GM19467 (cell line): ENCODE results near the gene SP7.
"Not testable (repeated sequence)": the region's sequence is repeated elsewhere in the genome, so short reads cannot be mapped to it uniquely, and the experiment has no call there.

Experiments
- ATAC-seq: cut with Tn5 transposase; IDR thresholded peaks from one replicate; pipeline ENCODE4 v1.9.1; 2021; ENCODE audit warnings: mild to moderate bottlenecking, moderate library complexity; ENCODE audit not compliant: unreplicated experiment

Gene SP7

GRCh38 chr12:53347905-53348304, 11.8 kb upstream of the SP7 start:
- no peak for ATAC-seq

DNA sequence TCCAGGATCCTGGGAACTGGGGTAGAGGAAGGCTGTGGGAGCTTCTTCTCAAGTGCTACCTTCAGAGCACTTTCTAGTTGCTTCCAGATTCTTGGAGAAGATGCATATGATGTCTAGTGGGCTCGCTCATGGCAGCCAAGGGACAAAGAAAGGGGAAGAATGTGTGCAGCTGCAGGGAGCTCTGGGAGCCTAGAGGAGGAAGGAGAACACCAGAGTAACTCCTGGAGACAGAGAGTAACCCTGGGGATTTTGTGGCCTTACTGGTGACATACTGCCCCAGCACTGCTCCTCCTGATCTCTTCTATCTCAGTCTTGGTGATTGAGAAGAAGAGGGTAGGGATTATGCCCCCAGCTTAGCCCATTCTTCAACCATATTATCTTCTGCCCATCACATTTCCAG, 10.3 kb upstream of the SP7 start:
- ATAC-seq = no peak

DNA sequence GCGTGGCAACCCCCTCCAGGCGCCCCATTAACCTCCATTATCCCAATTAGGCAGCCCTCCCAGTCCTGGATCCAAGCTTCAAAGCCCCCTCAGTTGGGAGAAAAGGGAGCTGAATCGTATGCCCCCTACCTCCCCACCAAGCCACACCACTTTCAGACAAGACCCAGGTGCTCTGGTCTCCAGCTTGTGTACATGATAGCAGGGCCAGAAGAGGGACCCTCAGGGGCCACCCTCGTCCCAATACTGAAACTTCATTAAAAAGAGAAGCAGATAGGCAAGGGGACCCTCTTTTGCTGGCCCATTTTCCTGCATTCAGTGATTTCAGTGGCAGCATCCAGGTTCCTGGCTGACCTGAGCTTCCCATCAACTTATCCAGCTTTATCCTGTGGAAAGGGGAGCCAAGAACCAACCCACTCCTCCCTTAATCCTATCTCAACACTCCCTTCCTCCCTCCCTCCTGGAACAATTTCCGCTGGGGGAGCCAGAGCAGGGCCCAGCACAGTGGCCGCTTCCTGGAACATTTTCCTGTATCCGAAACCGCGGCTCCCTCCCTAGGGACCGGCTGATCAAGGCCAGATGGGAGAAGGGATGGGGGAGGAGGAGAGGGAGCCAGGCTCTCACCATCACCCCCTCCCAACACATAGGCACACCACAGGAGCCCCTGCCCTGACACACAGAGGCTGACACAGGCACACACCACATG, 9.5 kb upstream of the SP7 start:
- ATAC-seq = no peak

DNA sequence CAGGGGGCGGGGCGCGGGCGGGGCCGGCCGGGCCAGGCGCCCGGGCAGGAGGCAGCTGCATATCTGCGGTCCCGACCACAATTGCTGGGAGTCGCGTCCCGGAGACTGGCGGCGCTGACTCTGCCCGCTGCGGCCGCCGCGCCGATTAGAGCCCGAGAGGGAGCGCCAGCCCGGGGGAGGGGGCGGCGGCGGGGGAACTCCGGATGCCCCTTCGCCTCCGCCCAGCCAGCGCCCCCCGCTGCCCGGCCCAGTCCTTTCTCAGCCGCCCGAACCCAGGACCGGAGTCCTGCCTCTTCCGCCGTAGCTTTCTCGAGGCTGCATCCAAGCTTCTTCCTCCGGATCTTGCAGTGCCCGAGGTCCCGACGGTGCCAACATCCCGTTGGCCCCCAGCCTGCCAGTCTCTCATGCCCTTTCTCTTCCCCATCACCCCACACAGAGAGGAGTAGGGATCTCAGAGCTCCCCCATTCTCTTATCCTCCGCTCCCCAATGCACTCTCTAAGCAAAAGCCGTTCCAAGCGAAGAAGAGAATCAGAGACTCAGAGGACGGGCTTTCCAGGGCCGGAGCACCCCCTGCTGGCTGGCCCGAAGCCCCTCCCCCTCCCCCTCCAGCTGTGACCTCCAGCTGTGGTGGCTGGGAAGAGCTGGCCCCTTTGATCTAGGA, 8.8 kb upstream of the SP7 start:
- ATAC-seq = no peak

GRCh38 chr12:53344487-53344823, 8.3 kb upstream of the SP7 start:
- ATAC-seq = no peak

DNA sequence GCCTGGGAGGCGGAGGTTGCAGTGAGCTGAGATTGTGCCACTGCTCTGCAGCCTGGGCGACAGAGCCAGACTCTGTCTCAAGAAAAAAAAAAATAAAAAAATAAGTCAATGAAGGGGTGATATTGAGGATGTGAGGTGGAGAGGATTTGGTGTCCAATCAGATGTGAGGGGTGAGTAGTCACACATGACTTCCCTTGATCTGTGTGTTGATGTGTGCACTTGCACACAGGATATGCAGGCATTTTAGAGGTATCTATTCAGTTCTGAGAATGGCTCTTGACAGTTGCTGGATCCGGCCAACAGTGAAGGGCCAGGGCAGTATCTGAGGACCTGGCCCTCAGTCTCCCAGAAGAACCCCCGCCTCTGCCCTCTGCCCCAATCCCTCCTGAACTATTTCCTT, 7.8 kb upstream of the SP7 start:
- ATAC-seq = no peak

- no peak for ATAC-seq
These were observed 7.3 kb upstream of the SP7 start for GRCh38 chr12:53343449-53343848.

GRCh38 chr12:53340398-53340797, 4.2 kb upstream of the SP7 start:
- ATAC-seq = no peak

DNA sequence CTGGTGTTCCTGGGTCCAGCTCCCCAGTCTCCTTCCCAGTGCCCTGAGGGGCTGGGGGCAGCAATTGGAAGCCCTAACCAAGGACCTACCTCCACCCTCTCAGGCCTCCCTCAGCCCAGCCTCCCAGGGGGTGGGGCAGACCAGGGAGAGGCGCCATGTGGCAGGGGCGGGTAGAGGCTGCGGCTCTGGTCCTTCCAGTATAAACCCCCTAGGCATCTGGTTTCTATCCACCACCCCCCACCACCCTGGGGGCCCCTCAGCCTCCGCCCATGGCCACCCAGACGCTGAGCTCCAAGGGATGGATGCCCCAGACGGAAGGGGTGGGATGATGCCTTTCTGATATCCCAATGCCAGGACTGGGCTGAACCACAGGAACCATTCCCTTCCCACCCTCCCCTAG, 2.8 kb upstream of the SP7 start:
- no peak for ATAC-seq

DNA sequence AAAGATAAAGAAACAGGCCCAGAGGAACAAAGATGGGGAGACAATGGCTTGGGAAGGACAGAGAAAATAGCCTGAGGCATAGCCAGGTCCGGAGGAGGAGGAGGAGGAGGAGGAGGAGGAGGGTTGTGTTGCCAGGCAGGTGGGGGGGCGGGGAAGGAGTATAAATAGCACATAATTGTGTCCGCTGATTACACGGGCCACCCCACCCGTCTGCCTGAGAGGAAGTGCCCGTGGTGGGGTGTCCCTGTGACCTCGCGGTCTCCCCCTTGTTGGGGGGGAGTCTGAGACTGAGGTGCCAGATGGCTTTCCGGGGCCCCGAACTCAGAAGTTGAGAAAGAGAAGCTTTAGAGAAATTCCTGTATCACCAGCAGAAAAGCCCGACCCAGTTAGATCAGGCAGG, 1.9 kb upstream of the SP7 start:
- no peak for ATAC-seq

DNA sequence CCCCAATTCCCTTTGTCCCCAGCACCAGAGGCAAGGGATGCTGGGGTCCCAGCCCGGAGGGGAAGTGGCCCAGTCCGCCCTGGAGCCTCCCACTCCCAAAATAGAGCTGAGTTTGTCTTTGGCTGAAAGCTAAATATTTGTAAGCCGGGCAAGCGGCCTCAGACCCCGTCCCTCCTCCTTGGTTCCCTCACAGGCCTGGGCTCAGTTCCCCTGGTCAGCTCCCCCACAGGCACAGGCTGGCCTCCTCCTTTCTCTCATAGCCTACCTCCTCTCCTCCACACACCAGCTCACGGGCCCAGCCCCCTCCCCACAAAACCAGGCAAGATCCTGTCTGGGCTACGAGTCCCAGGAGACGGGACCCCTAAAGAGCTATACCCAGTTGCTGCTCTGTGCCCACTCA, 1.3 kb downstream of the SP7 start:
- ATAC-seq = no peak

- ATAC-seq = no peak
These were observed 2.3 kb downstream of the SP7 start for GRCh38 chr12:53333845-53334244.

DNA sequence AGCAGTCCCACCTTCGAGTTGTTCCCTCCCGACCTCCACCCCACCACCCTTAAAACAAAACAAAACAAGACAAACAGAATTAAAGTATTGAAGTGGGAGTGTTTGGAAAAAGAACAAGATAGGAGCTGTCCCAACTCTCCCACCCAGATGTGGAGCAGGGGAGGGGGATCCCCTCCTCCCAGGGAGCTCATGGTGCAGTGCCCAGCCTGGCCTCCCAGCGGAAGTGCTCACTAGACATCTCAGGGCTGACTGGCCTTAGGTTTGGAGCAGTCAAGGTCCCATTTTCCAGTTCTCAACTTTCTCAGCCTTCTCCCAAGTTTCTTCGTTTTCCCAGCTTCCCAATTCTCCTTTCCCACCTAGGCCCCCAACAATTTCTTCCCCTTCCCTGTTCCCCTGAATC, 2.9 kb downstream of the SP7 start:
- ATAC-seq = no peak

DNA sequence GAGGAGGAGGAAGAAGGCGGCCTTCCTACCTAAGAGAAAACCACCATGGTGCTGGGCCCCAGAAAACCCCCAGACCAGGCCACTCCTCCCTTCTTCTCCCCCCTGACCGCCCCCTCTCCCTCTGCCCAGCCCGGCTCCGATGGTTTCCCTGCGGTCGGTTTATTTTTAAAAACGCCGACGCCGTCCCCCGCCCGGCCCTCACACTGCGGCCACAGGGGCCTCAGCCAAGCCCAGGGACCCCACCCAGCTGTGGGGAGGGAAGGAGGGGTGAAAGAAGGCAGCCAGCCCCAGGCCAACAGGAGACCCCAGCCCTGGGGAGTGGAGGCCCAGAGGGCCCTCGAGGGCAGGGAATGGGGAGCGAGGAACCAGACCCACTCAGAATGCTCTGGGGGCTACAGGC, 3.4 kb downstream of the SP7 start:
- no peak for ATAC-seq

- ATAC-seq = not testable (repeated sequence)
These were observed 3.8 kb downstream of the SP7 start for GRCh38 chr12:53332339-53332738.

DNA sequence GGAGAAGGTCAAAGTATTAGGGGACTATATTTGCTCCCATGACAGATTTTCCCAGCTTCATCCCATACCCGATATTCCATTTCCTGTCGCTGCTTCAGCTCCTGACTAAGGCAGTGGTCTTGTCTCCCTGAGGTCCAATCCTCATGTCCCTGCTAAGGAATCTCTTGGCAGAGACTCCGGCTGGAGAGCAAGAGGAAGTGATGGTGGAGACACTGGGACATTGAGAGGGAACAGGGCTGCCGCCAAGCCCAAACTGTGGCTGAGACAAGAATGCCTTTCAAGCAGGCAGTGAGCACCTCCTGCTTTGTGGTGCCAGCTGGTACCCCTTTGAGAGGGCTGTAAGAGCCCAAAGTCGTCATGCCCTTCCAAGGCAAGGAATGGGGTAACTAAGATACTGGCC, 5.5 kb downstream of the SP7 start:
- no peak for ATAC-seq

DNA sequence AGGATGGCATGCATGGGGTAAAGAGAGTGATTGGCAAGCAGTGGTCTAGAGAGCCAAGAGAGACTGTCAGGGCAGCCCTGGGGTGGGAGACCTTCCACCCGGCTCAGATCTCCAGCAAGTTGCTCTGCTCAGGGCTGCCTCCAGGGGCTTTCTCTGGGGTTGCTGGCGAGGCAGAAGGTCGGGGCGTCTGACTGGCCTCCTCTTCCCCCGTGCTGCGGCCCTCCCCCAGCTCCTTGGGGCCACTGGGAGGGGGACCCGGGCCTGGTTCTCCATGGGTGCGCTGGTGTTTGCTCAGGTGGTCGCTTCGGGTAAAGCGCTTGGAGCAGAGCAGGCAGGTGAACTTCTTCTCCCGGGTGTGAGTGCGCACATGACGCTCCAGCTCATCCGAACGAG, 8.1 kb downstream of the SP7 start:
- no peak for ATAC-seq

- no peak for ATAC-seq
These were observed 8.6 kb downstream of the SP7 start for GRCh38 chr12:53327435-53328042.

DNA sequence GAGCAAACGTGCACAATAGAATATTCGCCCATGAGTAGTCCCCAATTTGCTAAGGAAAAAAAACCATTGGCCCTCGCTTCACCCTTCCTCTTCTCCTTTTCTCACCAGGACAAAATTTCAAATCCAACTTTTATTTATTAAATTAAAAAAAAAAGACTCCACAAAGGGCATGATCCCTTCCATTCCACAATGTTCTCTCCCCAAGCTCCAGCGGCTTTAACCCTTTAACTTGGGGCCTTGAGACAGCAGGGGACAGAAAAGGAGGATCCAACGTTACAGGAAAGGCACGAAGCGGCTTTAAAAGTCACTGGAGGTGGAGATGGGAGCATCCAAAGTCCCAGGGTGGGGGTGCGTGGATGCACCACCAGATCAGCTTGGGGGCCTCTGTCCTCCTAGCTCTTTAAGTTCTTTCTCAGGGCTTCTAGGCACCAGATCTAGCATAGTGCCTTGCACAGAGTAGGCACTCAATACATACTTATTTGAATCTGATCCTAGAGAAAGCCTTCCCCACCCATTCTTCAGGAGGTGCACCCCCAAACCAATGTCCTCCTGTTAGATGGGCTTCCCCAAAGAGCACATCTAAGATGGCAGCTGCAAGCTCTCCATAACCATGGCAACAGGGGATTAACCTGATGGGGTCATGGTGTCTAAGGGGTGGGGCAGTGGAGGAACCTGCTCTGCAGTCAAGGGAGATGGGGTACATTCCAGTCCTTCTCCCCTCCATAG, 9.5 kb downstream of the SP7 start:
- ATAC-seq = no peak

- ATAC-seq = no peak
These were observed 10.6 kb downstream of the SP7 start for GRCh38 chr12:53325511-53326061.

DNA sequence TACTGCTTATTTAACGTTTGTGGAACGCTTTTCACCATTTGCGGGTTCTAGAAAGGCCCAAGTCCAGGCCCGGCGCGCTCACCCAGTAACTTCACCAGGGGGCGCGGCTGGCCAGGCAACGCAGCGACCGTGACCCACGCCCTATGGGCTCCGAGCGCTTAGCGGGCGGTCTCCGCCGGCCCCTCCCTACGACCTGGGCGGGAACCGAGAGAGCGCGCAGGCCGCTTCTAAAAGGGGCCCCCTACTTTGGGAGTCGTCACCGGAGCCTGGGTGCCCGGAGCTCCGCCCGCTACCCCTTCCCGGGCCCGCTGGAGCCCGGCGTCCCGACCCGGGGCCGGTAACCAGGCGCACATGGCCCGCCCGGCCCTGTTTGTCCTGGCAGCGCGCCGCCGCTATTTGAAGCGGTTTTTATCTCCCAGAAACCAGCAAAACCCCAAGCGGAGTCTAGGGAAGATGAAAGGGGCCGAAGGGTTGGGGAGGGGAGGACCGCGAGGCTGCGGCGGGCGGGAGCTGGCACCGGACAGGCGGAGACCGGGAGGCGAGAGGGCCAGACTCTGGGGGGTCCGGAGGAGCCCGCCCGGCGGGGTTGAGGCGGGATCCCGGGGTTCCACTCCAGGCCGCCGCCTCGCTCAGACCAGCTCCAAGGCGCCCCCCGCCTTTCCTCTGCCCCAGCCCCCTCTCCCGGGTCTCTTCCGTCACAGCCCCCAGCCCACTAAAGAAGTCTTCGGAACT, 11.2 kb downstream of the SP7 start:
- peak; percentile 47 for ATAC-seq
